GM21723 (cell line): ENCODE results near the gene AFF3.

Experiments
- ATAC-seq: cut with Tn5 transposase; IDR thresholded peaks from one replicate; pipeline ENCODE4 v1.9.1; 2021; ENCODE audit warnings: mild to moderate bottlenecking, moderate library complexity; ENCODE audit not compliant: unreplicated experiment

Gene AFF3

DNA sequence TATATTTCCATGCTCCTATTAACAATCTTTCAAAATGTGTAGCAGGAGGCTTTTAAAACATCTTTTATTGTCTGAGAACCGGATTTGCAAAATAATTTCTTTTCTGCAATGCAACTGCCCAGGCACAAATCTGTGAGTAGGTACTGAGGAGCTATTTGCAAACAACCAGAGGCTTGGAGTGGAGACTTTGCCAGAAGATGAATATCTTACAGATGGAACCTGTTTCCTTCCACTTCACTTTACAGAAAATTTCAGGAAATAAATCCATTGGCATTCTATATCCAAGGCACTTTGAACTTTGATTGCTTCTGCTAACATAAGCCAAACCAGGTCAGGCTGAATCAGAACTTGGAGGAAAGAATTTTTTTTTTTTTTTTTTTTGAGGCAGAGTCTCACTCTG, 415.2 kb downstream of the AFF3 start:
- ATAC-seq = no peak

DNA sequence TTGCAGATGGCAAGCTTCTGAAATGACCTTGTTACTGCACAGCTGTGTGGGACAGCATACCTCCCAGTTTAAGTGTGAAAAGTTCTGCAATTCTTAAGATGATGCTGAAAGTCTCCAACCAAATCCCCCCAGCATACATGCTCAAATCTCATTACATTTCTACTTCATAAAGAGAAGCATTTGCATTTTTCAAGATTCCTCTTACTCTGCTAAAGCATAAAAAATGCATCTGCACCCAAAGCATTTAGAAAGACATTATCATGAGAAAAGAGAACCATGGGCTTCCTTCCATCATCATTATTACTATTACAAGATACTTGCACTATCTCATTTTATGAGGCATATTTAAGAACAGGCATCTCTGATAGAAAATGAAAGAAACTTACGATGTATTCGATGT, 415.7 kb downstream of the AFF3 start:
- ATAC-seq = no peak

DNA sequence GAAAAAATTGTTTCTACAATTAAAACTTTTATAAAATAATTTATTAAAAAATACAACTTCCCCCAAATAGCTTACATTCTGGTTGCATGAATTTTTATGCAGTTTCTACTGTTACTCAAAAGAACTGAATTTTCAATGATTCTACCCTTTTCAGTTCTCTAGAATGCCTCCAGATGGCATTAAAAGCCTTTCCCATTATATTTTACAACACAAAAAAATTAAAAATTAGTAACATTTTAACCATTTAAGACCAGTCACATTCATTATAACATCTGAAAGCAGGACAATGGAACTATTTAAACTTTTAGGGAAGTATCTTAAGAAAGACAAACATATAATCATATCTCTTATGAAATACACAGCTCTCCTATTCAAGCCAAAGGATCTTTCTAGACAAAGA, 416.6 kb downstream of the AFF3 start:
- no peak for ATAC-seq

DNA sequence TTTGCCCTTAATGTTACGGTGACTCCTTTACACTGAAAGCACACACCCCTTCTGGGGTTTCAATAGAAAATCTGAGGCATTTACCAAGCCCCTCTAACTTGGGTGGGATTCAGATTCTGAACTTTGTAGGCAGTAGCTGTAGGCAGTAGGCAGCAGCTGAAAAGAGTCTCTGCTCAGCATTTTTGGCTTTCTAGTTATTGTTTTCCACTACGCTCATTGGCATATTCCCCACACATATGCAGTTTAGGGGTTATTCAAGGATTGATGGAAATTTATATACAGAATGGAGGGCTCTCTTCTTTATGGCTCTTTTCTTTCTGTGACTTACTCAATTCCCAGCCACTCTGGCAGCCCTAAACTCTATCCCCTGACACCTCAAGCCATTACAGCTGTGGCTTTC, 419.9 kb downstream of the AFF3 start:
- no peak for ATAC-seq

DNA sequence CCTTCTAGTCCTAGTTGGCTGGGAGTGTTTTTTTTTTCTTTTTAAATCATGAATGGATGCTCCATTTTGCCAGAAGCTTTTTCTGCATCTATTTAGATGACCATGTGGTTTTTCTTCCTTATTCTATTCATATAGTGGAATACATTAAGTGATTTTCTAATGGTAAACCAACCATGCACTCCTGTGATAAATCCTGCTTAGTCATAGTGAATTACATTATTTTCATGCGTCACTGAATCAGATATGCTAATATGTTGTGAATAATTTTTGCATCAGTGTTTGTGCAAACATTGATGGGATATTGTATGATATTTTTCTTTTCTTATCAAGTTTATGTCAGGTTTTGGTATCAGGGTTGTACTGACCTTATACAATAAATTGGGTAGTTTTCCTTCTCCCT, 423.3 kb downstream of the AFF3 start:
- no peak for ATAC-seq

DNA sequence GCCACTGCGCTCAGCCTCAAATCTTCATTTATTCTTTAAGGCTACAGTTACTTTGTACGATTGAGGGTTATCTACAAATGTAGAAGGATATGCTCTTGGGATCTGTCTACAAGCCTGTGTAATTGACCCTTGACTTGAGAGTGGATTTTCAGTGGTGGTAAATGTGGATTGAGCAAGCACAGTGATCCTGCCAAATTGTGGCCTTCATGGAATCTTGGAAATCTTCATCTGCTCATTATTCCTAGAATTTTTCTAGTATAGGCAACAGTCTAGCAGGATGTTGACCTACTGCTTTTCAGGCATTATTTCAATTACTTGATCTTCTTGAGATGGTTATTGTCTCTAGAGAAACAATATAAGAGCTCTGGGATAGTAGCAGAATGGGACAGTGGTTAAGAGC, 426.4 kb downstream of the AFF3 start:
- no peak for ATAC-seq

DNA sequence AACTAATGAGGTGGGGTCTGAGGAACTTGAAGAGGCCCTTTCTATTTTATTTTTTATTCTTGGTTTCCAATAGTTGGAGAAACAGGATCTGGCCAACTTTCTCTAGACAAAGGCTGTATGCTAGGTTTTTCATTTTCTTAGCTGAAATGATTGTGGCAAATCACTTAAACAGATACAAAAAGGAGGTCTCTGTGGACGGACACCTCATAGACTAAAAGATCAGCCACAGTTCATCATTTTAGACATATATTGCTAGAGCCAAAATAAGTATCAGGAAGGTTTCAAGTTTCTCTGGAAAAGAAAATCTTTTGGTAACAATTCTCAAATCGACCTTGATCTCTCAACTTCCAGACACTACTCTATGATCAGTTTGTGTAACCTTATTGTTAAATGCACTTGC, 428.0 kb downstream of the AFF3 start:
- no peak for ATAC-seq

DNA sequence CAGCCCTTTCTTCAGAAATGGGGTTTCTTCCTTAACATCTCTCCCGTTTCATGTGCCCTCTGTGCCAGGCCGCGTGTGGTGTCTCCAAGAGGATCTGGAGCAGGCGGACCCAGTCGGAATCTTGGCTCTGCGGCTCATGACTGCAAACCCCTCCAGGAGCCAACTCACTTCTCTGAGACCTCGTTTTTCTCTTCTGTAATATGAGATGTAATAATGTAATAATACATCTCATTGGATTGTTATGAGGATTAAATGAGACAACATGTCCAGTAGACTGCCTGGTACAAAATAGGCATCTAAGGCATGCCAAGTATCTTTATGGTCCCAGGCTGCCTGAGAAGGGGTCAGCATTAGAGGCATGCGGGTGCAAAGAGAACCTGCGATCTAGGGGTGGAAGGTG, 431.2 kb downstream of the AFF3 start:
- no peak for ATAC-seq

DNA sequence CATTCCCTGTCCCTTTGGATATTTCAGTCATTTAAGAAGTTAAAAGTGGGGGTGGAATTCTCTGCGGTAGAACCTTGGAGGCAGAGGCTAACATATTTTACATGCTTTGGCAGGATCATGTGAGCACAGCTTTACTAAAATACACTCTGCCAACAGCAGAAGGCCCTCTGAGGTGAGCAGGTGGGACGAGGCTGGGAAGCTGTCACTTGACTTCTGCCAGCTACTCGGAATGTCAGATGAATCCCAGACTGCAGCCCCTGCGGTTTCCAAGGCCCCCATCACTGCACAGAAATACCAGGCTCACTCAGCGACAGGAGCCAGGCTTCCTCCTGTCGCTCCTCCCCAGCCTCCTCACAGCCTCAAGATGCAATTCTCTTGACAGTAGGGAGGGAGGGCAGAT, 431.7 kb downstream of the AFF3 start:
- ATAC-seq = no peak

DNA sequence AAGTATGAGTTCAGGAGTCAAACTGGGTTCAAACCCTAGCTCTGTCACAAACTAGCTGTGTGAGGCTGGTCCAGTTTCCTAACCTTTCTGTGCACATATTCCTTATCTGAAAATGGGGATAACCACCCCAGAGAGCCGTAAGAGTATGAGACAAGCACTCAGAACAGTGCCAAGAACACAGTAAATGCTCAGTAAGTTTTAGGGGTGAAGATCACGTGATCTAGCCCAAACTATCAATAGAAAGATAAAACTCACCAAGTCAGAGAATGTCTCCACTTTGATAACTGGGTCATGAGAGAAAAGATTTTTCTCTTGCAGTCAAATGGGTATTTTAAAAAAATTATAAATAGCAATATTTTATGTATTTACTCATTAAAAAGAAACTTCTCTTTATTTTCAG, 433.2 kb downstream of the AFF3 start:
- ATAC-seq = no peak

DNA sequence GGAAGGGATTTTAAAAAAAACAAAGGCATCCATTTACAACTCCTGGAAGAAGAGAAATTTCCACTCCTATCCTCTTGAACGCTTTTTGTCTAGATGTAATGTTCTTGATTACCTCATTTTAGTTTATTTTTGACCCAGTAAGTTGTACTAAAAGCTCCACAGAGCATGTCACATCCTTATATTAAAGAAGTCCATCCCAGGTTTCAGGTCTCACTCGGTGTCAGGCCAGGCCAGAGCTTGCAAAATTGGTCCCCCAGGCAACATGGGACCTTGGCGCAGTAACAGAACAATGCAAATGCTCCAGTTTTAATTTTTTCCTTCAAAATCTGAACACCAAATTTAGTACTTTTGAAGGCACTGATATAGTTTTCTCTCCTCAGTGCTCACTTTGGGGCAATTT, 434.2 kb downstream of the AFF3 start:
- no peak for ATAC-seq

DNA sequence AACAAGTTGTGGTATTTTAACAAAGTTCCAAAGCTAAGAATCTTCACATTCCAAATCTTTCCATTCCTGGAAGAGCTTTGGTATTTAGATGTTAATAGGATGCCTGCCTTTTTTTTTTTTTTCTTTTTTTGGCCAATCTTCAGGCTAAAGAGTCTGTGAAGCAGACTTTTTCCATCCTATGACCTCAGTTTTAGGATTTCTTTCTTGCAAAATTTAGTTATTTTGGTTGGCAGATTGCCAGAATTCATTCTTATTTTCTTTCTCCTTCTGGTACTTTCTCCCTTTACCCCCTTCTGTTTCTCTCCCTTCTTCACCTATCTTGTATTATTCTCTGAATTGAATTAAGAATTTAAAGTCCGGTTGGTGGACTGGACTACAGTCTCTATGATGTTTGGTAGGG, 434.8 kb downstream of the AFF3 start:
- no peak for ATAC-seq

DNA sequence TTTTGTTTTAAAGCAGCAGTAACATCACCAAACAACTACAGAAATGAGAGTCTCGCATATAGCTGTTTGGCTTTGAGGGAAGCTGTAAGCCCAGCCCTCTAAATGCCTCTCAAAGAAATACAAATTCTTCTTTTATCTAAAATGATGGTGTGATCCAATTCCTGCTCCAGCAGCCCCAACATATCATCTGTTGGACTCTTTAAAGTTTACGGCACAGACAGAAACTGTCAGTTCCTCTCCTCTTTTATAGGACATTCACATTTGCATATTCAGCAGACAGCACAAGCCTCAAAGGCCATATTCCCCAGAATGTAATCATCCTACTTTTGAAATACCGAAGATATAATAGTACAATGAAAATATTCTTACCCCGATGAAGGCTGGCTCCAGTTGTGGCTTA, 435.7 kb downstream of the AFF3 start:
- ATAC-seq = no peak

DNA sequence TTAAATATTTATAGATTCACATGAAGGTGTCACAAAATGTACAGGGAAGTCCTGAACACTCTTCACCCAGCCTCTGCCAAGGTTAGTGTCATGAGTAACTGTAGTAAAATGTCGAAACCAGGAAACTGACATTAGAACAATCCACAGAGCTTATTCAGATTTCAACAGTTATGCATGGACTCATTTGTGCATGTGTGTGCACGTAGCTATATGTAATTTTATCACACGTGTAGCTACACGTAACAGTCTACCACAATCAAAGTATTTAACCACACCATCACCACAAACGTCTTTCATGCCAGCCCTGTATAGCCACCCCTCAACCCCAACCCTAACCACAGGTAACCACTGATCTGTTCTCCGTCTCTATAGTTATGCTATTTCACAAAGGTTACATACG, 440.9 kb downstream of the AFF3 start:
- no peak for ATAC-seq

DNA sequence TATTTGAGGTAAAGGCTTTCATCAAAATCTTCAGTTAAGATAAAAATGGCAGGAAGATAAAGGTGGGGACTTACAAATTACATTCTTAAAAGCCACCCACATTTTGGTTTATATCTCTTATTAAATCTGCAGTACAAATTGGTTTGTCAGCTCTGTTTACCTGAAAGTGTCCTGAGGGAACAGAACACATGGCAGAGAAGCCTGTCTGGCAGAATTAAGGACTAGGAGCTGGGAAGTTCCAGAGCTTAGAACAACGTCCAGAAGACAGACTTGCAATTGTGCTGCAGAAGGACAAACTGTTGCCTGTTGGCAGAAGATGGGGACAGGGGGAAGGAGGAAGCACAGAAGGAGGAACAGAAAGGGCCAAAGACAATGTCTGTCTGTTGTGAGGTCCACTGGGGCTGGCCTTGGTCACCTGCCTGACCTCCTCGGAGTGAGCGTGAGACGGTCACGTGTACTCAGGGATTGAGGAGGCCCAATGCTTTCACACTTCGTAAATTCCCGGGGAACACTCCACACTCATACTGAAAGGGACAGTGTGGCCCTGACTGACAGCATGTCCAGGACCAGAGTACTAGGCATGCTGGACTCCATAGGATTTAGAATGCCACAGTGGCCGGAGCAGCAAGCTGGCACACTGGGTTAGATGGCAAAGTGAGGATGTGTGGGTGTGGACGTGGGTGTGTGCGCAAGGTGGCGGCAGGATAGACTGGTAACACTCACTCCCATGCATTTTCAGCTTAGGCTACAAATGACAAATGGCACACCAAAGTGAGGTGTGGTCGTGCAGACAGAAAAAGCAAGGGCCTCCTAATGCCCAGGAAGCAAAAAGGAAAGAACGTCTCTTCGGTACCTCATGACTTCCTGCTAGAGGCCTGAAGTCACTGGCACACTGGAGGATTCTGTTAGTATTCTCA, 441.6 kb downstream of the AFF3 start:
- ATAC-seq = no peak

DNA sequence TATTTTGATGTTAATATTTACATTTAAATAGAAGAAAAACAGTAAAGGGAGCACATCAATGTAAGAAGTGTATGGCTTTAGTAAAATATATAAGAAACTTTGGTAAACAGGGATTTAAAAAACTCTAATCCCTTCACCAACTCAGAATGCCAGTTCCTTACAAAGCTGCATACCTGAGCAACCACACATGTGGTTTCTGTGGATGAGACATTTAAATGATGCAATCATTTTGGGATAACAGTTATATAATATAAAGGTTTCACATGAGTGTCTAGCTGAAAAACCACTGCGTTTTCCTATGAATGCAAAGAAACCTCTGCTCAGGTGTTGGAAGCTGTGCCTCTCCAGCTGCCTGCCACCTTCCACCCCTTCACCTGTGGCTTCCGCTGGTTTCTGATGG, 443.5 kb downstream of the AFF3 start:
- no peak for ATAC-seq

DNA sequence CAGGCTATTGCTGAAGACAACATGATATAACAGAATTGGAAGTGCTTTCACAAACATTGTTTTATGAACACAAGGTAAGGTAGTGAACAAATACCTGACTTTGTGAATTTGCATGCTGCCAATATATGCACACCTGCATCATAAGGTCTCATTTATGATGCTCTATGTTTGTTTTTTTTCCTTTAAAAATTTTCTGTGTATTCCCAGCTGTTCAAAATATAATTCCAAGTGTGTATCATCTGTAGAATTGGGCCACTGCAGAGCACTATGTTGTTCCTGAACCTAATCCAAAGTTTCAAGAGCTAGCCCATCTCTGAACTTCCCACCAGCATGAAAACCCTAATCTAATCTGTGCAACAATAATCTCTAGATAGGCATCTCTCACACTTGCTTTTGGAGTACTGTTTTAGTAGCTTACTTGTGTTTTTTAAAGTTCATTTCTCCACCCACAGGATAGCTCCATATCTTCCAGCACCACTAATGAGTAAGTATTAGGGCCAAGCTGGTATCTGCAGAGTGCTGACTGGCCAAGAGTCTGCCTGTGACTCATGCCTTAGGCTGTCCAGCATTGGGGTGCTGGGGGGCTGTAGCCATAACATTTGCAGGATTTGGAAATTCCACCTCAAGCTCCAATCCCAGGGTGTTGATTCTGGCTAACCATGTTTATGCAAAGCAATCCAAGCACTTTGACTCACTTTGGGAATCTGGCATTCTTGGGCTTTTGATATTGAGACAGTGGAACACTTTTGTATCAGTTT, 444.4 kb downstream of the AFF3 start:
- no peak for ATAC-seq

DNA sequence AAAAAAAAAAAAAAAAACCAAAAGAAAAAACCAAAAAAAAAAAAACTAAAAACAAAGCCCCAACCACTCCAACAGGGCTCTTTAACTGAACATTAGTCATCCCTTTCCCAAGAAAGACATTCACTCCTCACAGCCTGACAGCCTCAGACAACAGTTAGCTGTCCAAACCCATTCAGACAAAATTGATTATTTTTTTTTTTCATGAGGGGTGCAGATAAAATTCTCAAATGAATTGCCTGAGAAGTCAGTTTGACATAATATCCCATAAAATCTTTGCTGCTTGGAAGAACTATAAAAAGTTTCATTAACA, 446.5 kb downstream of the AFF3 start:
- ATAC-seq = no peak

DNA sequence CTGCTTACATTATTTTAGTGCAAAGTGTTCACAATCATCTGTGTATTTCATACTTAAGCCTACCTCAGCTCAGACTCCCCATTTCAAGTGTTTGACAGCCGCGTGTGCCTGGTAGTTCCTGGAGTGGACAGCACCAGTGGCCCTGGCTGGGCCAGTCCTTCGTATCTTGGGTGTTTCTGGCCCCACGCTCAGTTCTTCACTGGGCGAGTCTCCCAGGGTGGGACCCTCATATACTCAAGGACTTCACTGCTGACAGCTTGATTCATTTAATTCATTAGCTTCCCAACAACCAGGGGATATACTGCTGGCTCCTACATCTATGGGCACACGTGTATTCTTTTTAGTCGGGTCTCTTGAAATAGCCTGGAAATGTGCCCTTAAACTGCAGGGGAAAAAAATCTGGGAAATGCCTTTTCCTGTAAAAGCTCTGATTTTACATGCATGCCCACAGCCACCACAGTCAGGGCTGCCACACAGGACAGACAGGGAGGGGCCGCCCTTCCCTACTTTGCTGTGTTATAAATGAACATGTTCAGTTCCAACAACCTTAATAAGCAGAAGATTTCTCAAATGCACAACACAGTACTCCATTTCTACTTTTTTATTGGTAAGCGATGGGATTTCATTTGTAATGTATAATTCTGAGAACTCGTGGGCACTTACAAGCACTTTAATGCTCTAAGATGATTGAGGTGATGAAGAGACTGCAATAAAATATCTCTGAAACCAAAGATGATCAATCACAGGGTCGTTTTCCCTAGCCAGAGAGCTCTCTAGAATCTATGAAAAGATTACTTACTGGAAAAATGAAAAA, 447.1 kb downstream of the AFF3 start:
- no peak for ATAC-seq

DNA sequence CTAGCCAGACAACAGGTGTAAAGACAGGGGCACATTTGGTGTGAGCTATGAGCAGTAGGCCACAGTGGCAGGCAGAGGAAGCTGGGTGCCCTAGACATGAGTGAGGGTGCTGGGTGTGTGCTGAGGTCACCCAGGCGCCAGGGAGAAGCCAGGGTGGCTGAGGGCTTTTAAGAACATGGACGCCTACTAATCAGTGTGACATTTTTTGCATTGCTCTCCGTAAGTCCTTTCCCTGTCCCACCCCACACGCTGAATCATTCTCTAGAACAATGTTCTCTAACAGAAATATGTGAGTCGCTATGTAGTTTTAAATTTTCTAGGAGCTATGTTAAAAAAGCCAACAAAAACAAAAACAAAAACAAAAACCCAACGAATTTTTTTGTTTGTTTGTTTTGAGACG, 448.1 kb downstream of the AFF3 start:
- ATAC-seq = no peak

DNA sequence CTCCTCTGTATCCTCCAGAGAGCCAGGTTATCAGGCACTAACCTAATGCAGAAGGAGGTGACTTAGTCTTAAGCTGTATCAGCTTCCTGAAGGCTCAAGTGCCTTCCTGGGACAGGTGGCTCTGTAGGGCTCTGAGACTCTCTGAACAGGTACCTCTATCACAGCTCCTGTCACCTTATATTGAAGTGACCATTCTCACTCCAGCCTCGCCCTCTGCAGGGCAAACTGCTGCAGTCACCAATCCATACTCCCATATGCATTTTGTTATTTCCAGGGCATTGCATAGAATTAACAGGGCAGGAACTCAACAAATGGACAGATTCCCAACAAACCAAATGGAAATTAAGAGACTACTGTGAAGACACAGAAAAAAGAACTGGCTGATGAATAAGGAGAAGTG, 449.6 kb downstream of the AFF3 start:
- no peak for ATAC-seq

DNA sequence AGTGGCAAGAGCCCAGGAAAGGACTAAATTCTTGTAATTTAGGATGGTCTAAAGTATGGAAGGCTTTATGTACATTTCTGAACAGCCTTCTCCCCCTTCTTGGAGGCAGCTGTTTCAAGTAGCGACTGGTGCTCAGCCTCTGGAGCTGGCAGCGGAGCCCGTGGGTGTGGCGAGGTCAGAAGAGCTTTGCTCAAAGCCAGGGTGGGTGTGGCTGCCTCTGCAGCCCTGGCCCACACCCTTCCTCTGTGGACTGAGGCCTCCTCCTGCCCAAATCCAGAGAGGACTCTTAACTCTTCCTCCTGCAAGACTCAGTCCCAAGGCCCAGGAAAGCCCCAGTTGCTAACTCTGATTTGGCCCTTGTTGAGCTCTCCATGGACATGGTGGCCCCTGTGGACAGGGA, 450.5 kb downstream of the AFF3 start:
- ATAC-seq = no peak
